Measurements from ENCODE around the gene STX8.

The STX8 gene

DNA sequence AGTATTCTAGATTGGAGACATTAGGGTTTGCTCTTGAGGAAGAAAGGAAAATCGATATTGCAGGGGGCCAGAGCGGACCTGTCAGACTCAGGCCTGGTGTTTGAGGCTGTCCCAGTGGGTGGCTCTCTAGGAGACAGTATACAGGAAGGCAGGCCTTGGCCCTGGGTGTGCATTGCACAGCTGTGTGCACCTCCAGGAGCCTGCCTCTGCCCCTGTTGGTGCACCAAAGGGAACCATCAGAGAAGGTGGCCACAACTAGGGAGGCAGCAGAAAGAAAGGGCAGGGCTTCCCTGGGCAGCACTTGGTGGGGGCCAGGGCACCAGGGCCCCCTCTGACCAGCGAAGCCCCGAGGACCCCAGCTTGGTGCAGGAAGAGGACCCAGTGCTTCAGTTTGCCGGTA, 366.3 kb downstream of the STX8 start:
- no peaks in the 10 kb centered on the region for H3K9me3 ChIP-seq
- H3K36me3 ChIP-seq = no peaks in the 10 kb centered on the region
- no peak overlapping the region for H3K4me3 ChIP-seq (ENCODE audit: low read depth, low read length)
- TF ChIP-seq, protein P1, sequence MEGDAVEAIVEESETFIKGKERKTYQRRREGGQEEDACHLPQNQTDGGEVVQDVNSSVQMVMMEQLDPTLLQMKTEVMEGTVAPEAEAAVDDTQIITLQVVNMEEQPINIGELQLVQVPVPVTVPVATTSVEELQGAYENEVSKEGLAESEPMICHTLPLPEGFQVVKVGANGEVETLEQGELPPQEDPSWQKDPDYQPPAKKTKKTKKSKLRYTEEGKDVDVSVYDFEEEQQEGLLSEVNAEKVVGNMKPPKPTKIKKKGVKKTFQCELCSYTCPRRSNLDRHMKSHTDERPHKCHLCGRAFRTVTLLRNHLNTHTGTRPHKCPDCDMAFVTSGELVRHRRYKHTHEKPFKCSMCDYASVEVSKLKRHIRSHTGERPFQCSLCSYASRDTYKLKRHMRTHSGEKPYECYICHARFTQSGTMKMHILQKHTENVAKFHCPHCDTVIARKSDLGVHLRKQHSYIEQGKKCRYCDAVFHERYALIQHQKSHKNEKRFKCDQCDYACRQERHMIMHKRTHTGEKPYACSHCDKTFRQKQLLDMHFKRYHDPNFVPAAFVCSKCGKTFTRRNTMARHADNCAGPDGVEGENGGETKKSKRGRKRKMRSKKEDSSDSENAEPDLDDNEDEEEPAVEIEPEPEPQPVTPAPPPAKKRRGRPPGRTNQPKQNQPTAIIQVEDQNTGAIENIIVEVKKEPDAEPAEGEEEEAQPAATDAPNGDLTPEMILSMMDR (IDR thresholded peaks at IDR 0.05; ENCODE audit: low read depth, low read length) = no peak
- H3K27me3 ChIP-seq = no peaks in the 10 kb centered on the region
- no peak for DNase-seq
- no peaks in the 10 kb centered on the region for H3K4me1 ChIP-seq

DNA sequence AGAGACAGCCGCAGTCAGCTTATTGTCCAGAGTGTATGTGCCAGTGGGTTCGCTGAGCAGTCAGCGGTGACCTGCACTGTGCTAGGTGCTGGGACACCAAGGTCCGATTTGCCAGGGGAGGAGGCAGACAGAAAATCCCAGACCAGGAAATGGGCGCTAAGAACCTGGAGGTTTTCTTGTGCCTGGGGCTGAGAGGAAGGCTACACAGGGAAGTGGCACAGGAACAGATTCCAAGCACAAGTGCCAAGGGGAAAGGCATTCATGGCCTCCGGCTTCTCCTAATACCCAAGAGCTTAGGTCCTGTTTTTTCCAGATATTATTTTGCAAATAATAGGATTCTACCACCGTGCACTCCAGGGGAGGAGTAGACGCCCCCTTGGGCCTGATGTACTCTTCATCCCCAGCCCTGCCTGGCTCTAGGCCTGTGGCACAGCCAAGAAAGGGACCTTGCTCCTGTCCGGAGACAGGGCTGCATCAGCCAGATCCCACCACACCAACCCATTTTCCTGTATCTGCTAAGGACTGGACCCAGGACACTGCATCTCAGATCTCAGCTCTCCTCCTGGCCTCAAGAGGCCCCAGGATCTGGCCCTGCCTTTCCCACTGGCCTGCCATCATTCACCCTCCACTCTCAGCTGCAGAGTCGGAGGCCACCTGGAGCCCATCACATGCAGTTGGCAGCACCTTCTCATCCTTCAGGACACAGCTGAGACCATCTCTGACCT, 367.1 kb downstream of the STX8 start:
- H3K36me3 ChIP-seq = no peaks in the 10 kb centered on the region
- TF ChIP-seq, protein P1 (IDR thresholded peaks at IDR 0.05; ENCODE audit: low read depth, low read length) = no peak
- no peak for DNase-seq
- no peak overlapping the region for H3K4me3 ChIP-seq (ENCODE audit: low read depth, low read length)
- no peaks in the 10 kb centered on the region for H3K27me3 ChIP-seq
- H3K4me1 ChIP-seq = no peaks in the 10 kb centered on the region
- H3K9me3 ChIP-seq = no peaks in the 10 kb centered on the region

DNA sequence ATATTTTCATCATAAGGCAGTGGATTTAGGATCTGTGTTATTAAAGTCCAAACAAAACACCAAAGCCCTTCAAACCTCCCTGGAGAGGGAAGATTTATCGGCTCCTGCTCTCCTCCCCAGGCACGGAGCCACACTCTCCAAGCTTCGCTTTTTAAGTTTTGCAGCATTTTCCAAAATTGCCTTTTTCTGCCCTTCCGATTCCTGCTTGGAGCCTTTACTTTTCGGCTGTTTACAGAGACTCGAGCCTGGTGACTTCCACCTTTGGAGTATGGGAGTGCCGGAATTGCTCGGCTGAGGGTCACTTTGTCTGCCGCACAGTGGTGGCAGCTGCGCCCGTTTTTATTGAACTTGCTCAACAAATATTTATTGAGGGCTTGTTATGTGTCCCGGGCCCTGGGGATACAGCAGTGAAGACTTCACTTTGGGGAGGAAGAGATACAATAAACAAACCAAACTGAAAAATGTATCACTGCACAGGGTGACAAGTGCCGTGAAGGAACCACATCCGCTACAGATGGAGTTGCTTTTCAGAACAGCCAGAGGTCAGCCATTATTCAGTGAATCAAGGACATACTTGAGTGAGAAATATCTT, 368.8 kb downstream of the STX8 start:
- Histone ChIP-seq H3K4me3 (ENCODE audit: low read depth, low read length) (no peak overlapping the region), H3K9me3 (no peaks in the 10 kb centered on the region), H3K4me1 (no peaks in the 10 kb centered on the region), H3K36me3 (no peaks in the 10 kb centered on the region), H3K27me3 (no peaks in the 10 kb centered on the region)
- TF ChIP-seq, protein P1 (IDR thresholded peaks at IDR 0.05; ENCODE audit: low read depth, low read length) = no peak
- DNase-seq = no peak

DNA sequence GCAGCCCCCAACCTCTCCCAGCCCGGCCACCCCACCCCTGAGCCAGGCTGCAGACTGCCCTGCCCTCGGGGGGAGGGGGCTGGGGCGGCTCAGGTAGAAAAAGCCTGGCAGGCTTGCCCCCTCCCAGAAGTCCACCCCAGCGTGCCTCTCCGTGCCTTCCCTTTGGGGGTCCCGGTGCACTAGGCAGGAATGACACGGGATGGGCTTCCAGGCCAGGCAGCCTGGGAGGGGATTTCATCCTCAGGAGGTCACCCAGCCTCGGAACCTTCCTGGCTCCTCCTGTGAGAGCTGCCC, 369.3 kb downstream of the STX8 start:
- no peak for DNase-seq
- Histone ChIP-seq H3K27me3 (no peaks in the 10 kb centered on the region), H3K36me3 (no peaks in the 10 kb centered on the region), H3K4me3 (ENCODE audit: low read depth, low read length) (no peak overlapping the region), H3K4me1 (no peaks in the 10 kb centered on the region), H3K9me3 (no peaks in the 10 kb centered on the region)
- TF ChIP-seq, protein P1 (IDR thresholded peaks at IDR 0.05; ENCODE audit: low read depth, low read length) = no peak

DNA sequence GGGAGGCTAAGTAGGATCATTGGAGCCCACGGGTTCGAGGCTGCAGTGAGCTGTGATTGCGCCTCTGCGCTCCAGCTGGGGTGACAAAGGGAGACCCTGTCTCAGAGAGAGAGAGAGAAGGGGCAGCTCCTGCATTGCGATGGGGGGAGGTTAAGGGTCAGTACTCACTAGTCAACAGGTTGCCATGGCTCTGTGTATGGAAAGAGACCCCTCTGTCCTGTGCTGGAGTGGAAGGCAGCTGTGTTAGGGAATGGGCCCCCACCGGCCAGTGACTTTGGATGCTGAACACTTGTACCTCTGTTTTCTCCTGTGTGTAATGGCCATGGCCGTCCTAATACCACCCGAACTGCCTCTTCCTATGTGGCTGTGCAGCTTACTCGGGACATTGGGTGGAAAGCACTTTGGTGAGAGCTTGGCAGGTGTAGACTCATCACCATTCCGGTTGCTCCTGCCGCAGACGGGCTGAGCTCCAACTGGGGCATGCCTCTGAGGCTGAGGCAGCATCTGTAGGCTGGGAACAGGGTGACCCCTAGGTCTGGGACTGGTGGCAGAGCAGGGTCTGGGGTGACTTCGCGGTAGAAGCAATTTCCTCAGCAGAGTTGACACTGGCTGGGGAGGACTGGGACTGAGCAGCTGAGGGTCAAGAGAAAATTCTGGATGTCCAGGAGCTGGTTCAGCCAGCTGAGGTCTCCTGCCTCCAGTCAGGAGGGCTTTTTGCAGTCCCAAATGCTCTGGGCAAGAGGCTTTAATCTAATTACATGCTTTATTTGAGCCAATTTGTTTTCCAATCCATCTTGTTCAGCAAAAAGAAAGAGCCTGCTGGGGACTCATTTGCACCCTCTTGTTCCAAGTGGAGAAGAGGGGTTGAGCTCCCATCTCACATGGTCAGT, 369.9 kb downstream of the STX8 start:
- no peak overlapping the region for H3K4me3 ChIP-seq (ENCODE audit: low read depth, low read length)
- TF ChIP-seq, protein P1 (IDR thresholded peaks at IDR 0.05; ENCODE audit: low read depth, low read length) = no peak
- no peak for DNase-seq

More for the DNA sequence above, 369.9 kb downstream of the STX8 start:
- Histone ChIP-seq H3K9me3 (no peaks in the 10 kb centered on the region), H3K4me1 (no peaks in the 10 kb centered on the region), H3K27me3 (no peaks in the 10 kb centered on the region), H3K36me3 (no peaks in the 10 kb centered on the region)
